Endothelial cell of umbilical vein (primary cell): ENCODE measurements around the gene DRC1. TPM values are rescaled to one million over a fixed set of nuclear protein-coding genes. Genes with fewer than 3 reads are reported as not detected.

Experiments
- BruUV-seq: library from RNA; stranded (reverse); fragments of 400-500 nt; replicated peaks from 2 replicates; lab custom pipeline; 2021; lab: Mats Ljungman, UMichigan
- CTCF ChIA-PET: fragments of 300-600, 350-600 bp; sonication (Branson Sonifier 250); formaldehyde crosslinking; loops from one replicate; lab custom pipeline; 2021; ENCODE audit warnings: antibody characterized with exemption, inconsistent platforms; lab: Charles Lee
- POLR2A ChIA-PET: fragments of 300-600, 350-600 bp; sonication (Branson Sonifier 250); formaldehyde crosslinking; loops from one replicate; lab custom pipeline; 2021; ENCODE audit warnings: antibody characterized with exemption, inconsistent platforms; lab: Charles Lee
- DNase-seq: peaks from one replicate; pipeline ENCODE4 v3.0.0-alpha.2; 2011; ENCODE audit warnings: low read depth, low spot score
- FAIRE-seq: peaks from 2 replicates; lab custom pipeline; 2011; peaks lifted over from hg19 to GRCh38; lab: Jason Lieb, UNC
- H2AFZ ChIP-seq: 2 replicates; pipeline ENCODE4 v1.6.0; 2012; ENCODE audit warnings: low read depth, low read length, control low read depth, inconsistent platforms
- H3K27ac ChIP-seq: 2 replicates; pipeline ENCODE4 v1.5.1; 2011; ENCODE audit warnings: low read depth, mild to moderate bottlenecking, control low read depth, low read length, moderate library complexity; ENCODE audit not compliant: insufficient read depth
- H3K27me3 ChIP-seq, 2 experiments: 2 replicates each; pipeline versions ENCODE4 v1.6.0 to v1.6.1; 2011; ENCODE audit warnings: low read length in 2 of 2, mixed read lengths in 1 of 2; ENCODE audit not compliant: control insufficient read depth in 2 of 2, insufficient read depth in 2 of 2
- H3K36me3 ChIP-seq, 2 experiments: 2 replicates in 1 of 2; 3 replicates in 1 of 2; pipeline ENCODE4 v1.5.1; 2011; ENCODE audit warnings: low read length in 2 of 2, mild to moderate bottlenecking in 1 of 2, moderate library complexity in 1 of 2; ENCODE audit not compliant: control insufficient read depth in 2 of 2, insufficient read depth in 2 of 2; ENCODE audit errors: extremely low read depth in 1 of 2
- H3K4me1 ChIP-seq: 3 replicates; pipeline ENCODE4 v1.5.1; 2011; ENCODE audit warnings: mild to moderate bottlenecking, low read length; ENCODE audit not compliant: control insufficient read depth, insufficient read depth; ENCODE audit errors: extremely low read depth
- H3K4me2 ChIP-seq: 2 replicates; pipeline ENCODE4 v1.6.1; 2011; ENCODE audit warnings: low read length, control low read depth, mixed read lengths; ENCODE audit not compliant: insufficient read depth
- H3K4me3 ChIP-seq, 3 experiments: fragments of 200-600 bp in 1 of 3; sonication (generic), shearing (Covaris generic) in 1 of 3; replicated peaks in 1 of 3; 2 replicates each; pipeline ENCODE4 v1.5.1; 2011 to 2016; ENCODE audit warnings: control low read depth in 3 of 3, low read length in 3 of 3, mild to moderate bottlenecking in 2 of 3, inconsistent platforms in 1 of 3, low read depth in 1 of 3, moderate library complexity in 1 of 3; ENCODE audit not compliant: insufficient read depth in 1 of 3
- H3K79me2 ChIP-seq: 2 replicates; pipeline ENCODE4 v1.6.0; 2012; ENCODE audit warnings: low read length, inconsistent platforms; ENCODE audit not compliant: control insufficient read depth, insufficient read depth
- H3K9ac ChIP-seq: replicated peaks from 2 replicates; pipeline ENCODE3; 2011; ENCODE audit warnings: low read length, control low read depth; ENCODE audit not compliant: insufficient read depth; ENCODE audit errors: extremely low read depth
- H3K9me1 ChIP-seq: replicated peaks from 3 replicates; pipeline ENCODE4 v1.6.0; 2011; ENCODE audit warnings: mild to moderate bottlenecking, low read length; ENCODE audit not compliant: control insufficient read depth, insufficient read depth; ENCODE audit errors: extremely low read depth
- H3K9me3 ChIP-seq: replicated peaks from 2 replicates; pipeline ENCODE4 v1.5.1; 2012; ENCODE audit warnings: low read length, inconsistent platforms; ENCODE audit not compliant: control insufficient read depth, insufficient read depth
- H4K20me1 ChIP-seq: replicated peaks from 2 replicates; pipeline ENCODE3; 2011; ENCODE audit warnings: mild to moderate bottlenecking, low read length; ENCODE audit not compliant: control insufficient read depth, insufficient read depth; ENCODE audit errors: extremely low read depth
- EZH2 ChIP-seq: IDR thresholded peaks from 2 replicates; pipeline ENCODE4 v1.6.1; 2012; ENCODE audit warnings: borderline replicate concordance, low read depth, mild to moderate bottlenecking, moderate library complexity, low read length, inconsistent platforms; ENCODE audit not compliant: severe bottlenecking
- FOS ChIP-seq: IDR thresholded peaks from 2 replicates; pipeline ENCODE4 v1.6.1; 2011; ENCODE audit warnings: mild to moderate bottlenecking, low read length, moderate library complexity, borderline replicate concordance; ENCODE audit not compliant: insufficient read depth
- GATA2 ChIP-seq: IDR thresholded peaks from 2 replicates; pipeline ENCODE4 v1.7.0; 2011; ENCODE audit warnings: low read depth, mild to moderate bottlenecking, moderate library complexity, mixed read lengths, low read length; ENCODE audit not compliant: insufficient read length, insufficient read depth
- JUN ChIP-seq: IDR thresholded peaks from 2 replicates; pipeline ENCODE4 v1.6.1; 2011; ENCODE audit warnings: borderline replicate concordance, low read depth; ENCODE audit not compliant: insufficient read length, insufficient read depth
- MAX ChIP-seq: IDR thresholded peaks from 2 replicates; pipeline ENCODE4 v1.6.1; 2011; ENCODE audit not compliant: insufficient read depth, insufficient read length
- MYC ChIP-seq: IDR thresholded peaks from one replicate; pipeline ENCODE4 v1.6.1; 2011; ENCODE audit warnings: mild to moderate bottlenecking, low read depth, low read length
- POLR2A ChIP-seq: IDR thresholded peaks from 2 replicates; pipeline ENCODE4 v1.6.1; 2012; ENCODE audit warnings: low read depth, mild to moderate bottlenecking, control low read depth, low read length
- POLR2AphosphoS5 ChIP-seq: IDR thresholded peaks from 2 replicates; pipeline ENCODE4 v1.6.1; 2012; ENCODE audit warnings: low read depth, mild to moderate bottlenecking, control low read depth, low read length, moderate library complexity; ENCODE audit not compliant: insufficient read depth
- dilution Hi-C: fragments of 300-500 bp; cut with MboI; formaldehyde crosslinking; loops from one replicate; pipeline ENCODE4 v1.15.0; 2019; ENCODE audit warnings: low sequenced_read_pairs; ENCODE audit not compliant: extremely low pct_ligation_motif_present
- intact Hi-C: fragments of 100-400 bp; cut with micrococcal nuclease; formaldehyde crosslinking; loops from one replicate; pipeline ENCODE4 v1.10.0; 2022
- polyA plus RNA-seq, 4 experiments: library from polyadenylated mRNA; depleted of rRNA in 3 of 4; stranded (reverse) in 3 of 4; unstranded in 1 of 4; fragments of >200 nt; gene quantifications; 2 replicates each; pipeline versions ENCODE4 v1.2.1 to v1.2.3, GENCODE V29; 2011 to 2012; ENCODE audit warnings: missing spikeins in 1 of 4
- total RNA-seq: library from RNA; stranded (reverse); gene quantifications from 2 replicates; pipeline ENCODE4 v1.2.3, GENCODE V29; 2021
- TF ChIP-seq, protein P1 (sequence below), 2 donors: IDR thresholded peaks; 1 replicate in 1 of 2; 2 replicates in 1 of 2; pipeline ENCODE4 v1.5.1; 2011; ENCODE audit warnings: low read length in 2 of 2, mild to moderate bottlenecking in 2 of 2, moderate library complexity in 2 of 2, control low read depth in 1 of 2, inconsistent platforms in 1 of 2, low read depth in 1 of 2; ENCODE audit not compliant: insufficient read depth in 1 of 2; ENCODE audit errors: extremely low read depth in 1 of 2

The DRC1 gene
- total and polyA plus RNA-seq, 2 donors (not counting 3 experiments of a cell fraction or from before 2014, with no cell fraction given) = 0.44 TPM; not detected in 1

DNA sequence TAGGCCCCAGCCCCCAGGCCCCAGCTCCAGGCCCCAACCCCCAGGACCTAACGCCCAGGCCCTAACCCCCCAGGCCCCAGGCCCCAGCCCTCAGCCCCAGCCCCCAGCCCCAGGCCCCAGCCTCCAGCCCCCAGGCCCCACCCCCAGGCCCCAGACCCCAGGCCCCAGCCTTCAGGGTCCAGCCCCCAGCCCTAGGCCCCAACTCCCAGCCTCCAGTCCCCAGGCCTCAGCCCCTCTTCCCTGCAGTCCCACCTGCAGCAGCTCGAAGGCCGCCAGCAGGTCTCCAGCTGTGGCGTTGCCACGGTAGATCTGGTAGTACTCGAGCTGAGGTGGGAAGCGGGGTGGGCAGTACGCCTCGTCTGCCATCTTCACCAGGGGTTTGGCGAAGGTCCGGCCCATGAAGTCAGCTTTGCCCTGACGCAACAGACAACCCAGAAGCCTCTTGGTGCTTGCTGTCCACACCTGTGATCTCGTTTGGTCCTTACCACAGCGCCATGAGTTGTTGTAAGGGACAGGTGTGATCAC is 72.6 kb downstream of the DRC1 start:
- Histone ChIP-seq H3K27ac (no peak overlapping the region), H3K9me3 (no peaks in the 10 kb centered on the region), H3K4me3 (no peak overlapping the region), H3K36me3 (no peaks in the 10 kb centered on the region), H3K9ac (no peak overlapping the region), H2AFZ (no peak overlapping the region), H3K4me1 (no peaks in the 10 kb centered on the region), H3K27me3 (no peaks in the 10 kb centered on the region), H3K4me2 (no peak overlapping the region), H3K9me1 (no peaks in the 10 kb centered on the region), H3K79me2 (no peaks in the 10 kb centered on the region), H4K20me1 (no peaks in the 10 kb centered on the region)
- TF ChIP-seq MAX = no peak
- TF ChIP-seq, protein P1, sequence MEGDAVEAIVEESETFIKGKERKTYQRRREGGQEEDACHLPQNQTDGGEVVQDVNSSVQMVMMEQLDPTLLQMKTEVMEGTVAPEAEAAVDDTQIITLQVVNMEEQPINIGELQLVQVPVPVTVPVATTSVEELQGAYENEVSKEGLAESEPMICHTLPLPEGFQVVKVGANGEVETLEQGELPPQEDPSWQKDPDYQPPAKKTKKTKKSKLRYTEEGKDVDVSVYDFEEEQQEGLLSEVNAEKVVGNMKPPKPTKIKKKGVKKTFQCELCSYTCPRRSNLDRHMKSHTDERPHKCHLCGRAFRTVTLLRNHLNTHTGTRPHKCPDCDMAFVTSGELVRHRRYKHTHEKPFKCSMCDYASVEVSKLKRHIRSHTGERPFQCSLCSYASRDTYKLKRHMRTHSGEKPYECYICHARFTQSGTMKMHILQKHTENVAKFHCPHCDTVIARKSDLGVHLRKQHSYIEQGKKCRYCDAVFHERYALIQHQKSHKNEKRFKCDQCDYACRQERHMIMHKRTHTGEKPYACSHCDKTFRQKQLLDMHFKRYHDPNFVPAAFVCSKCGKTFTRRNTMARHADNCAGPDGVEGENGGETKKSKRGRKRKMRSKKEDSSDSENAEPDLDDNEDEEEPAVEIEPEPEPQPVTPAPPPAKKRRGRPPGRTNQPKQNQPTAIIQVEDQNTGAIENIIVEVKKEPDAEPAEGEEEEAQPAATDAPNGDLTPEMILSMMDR (IDR thresholded peaks at IDR 0.05; ENCODE audit: extremely low read depth in 1 of 2, insufficient read depth in 1 of 2, low read depth in 1 of 2, low read length in 2 of 2) = no peak
- no peak for TF ChIP-seq JUN
- TF ChIP-seq GATA2 = no peak
- DNase-seq = no peak
- no TSS peak for BruUV-seq
- dilution Hi-C loops (no loop called here), intact Hi-C loops (no loop called here)
- ChIA-PET CTCF (no interaction called here), POLR2A (no interaction called here)
- no peak for FAIRE-seq

DNA sequence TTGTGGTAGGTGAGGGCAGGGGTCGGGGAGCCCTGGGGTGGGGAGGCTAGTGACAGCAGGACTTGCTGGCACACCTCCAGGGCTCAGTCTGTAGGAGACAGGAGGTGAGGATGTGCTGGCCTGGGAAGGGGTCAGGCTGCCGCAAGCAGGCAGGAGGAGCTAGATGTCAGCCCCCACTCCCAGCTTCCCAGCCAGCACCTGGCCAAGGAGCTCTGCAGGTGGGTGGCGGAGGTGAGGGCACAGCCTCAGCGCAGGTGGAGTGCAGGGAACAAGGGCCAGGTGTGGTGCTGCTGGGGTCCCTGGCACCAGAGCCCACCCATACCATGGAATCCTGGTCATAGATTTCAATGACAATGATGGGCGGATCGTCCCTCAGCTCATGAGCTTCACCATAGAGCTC is 73.3 kb downstream of the DRC1 start:
- dilution Hi-C loops = no loop called here
- TF ChIP-seq MAX (no peak), FOS (no peak), GATA2 (no peak), POLR2A (no peak), EZH2 (no peak), MYC (no peak), POLR2AphosphoS5 (no peak), JUN (no peak)
- TF ChIP-seq, protein P1 (IDR thresholded peaks at IDR 0.05; ENCODE audit: extremely low read depth in 1 of 2, insufficient read depth in 1 of 2, low read depth in 1 of 2, low read length in 2 of 2) = no peak

More for the DNA sequence above, 73.3 kb downstream of the DRC1 start:
- Histone ChIP-seq H3K79me2 (no peaks in the 10 kb centered on the region), H3K36me3 (no peaks in the 10 kb centered on the region), H3K9me1 (no peaks in the 10 kb centered on the region), H3K9me3 (no peaks in the 10 kb centered on the region), H3K4me1 (no peaks in the 10 kb centered on the region), H2AFZ (no peak overlapping the region), H3K27ac (no peak overlapping the region), H3K4me3 (no peak overlapping the region), H3K9ac (no peak overlapping the region), H3K27me3 (no peaks in the 10 kb centered on the region), H3K4me2 (no peak overlapping the region), H4K20me1 (no peaks in the 10 kb centered on the region)
- BruUV-seq = no TSS peak
- DNase-seq (no peak), FAIRE-seq (no peak)
- intact Hi-C loops = no loop called here
- POLR2A ChIA-PET = no interaction called here
- CTCF ChIA-PET = no interaction called here
